IMR-90 (cell line): Measurements from ENCODE around the gene GPR33. TPM values are rescaled to one million over a fixed set of nuclear protein-coding genes. Genes with fewer than 3 reads are reported as not detected.

Experiments
- ATAC-seq: fragments of 200-7000 bp; cut with Tn5 transposase; 2 replicates; pipeline ENCODE4 v1.9.1; 2020; ENCODE audit warnings: low read depth, mild to moderate bottlenecking, moderate library complexity
- BruUV-seq: library from RNA; stranded (reverse); fragments of 400-500 nt; replicated peaks from 2 replicates; lab custom pipeline; 2021; lab: Mats Ljungman, UMichigan
- CTCF ChIA-PET: fragments of 300-600 bp; formaldehyde crosslinking; extraction: SDS; loops from one replicate; lab custom pipeline; 2021; ENCODE audit warnings: antibody characterized with exemption; lab: Yijun Ruan, JAX
- POLR2A ChIA-PET: fragments of 300-600 bp; sonication (Branson Sonifier 250); formaldehyde crosslinking; loops from one replicate; lab custom pipeline; 2022; ENCODE audit warnings: antibody characterized with exemption; ENCODE audit not compliant: unreplicated experiment; lab: Charles Lee
- DNase-seq: peaks from one replicate; pipeline ENCODE4 v3.0.0; 2013
- H2AFZ ChIP-seq: replicated peaks from 2 replicates; pipeline ENCODE3; 2013; ENCODE audit warnings: low read length, mild to moderate bottlenecking; ENCODE audit not compliant: poor library complexity
- H2AK5ac ChIP-seq: 2 replicates; pipeline ENCODE4 v1.6.1; 2013; ENCODE audit warnings: low read depth, low read length, inconsistent platforms
- H2AK9ac ChIP-seq: replicated peaks from 2 replicates; pipeline ENCODE3; 2013; ENCODE audit warnings: mild to moderate bottlenecking, low read depth, low read length, moderate library complexity; ENCODE audit not compliant: poor library complexity
- H2BK120ac ChIP-seq: 2 replicates; pipeline ENCODE4 v1.6.1; 2013; ENCODE audit warnings: low read depth, low read length, inconsistent platforms
- H2BK15ac ChIP-seq: 3 replicates; pipeline ENCODE4 v1.6.1; 2013; ENCODE audit warnings: low read depth, low read length, inconsistent platforms
- H2BK20ac ChIP-seq: 2 replicates; pipeline ENCODE4 v1.6.1; 2013; ENCODE audit warnings: low read depth, mild to moderate bottlenecking, inconsistent platforms, low read length, moderate library complexity
- H2BK5ac ChIP-seq: 2 replicates; pipeline ENCODE4 v1.6.1; 2013; ENCODE audit warnings: mild to moderate bottlenecking, low read depth, low read length, inconsistent platforms; ENCODE audit not compliant: poor library complexity, severe bottlenecking
- H3K14ac ChIP-seq: replicated peaks from 2 replicates; pipeline ENCODE4 v1.6.1; 2013; ENCODE audit warnings: low read depth, low read length, inconsistent platforms
- H3K18ac ChIP-seq: 2 replicates; pipeline ENCODE4 v1.6.1; 2013; ENCODE audit warnings: low read depth, low read length, control low read depth
- H3K23ac ChIP-seq: 2 replicates; pipeline ENCODE4 v1.6.1; 2013; ENCODE audit warnings: low read depth, low read length, inconsistent platforms
- H3K27ac ChIP-seq: 2 replicates; pipeline ENCODE4 v1.5.1; 2013; ENCODE audit warnings: mild to moderate bottlenecking, control low read depth, low read length; ENCODE audit not compliant: insufficient read depth
- H3K27me3 ChIP-seq: 2 replicates; pipeline ENCODE4 v1.6.1; 2013; ENCODE audit warnings: low read length; ENCODE audit not compliant: control insufficient read depth, insufficient read depth
- H3K36me3 ChIP-seq: 2 replicates; pipeline ENCODE4 v1.6.1; 2013; ENCODE audit warnings: low read length, mixed read lengths; ENCODE audit not compliant: control insufficient read depth, insufficient read depth
- H3K4ac ChIP-seq: 2 replicates; pipeline ENCODE4 v1.6.1; 2013; ENCODE audit warnings: low read depth, low read length, inconsistent platforms
- H3K4me1 ChIP-seq: 2 replicates; pipeline ENCODE4 v1.6.1; 2013; ENCODE audit warnings: low read length, mixed read lengths; ENCODE audit not compliant: control insufficient read depth, insufficient read depth
- H3K4me2 ChIP-seq: 2 replicates; pipeline ENCODE4 v1.6.1; 2013; ENCODE audit warnings: low read depth, mild to moderate bottlenecking, control low read depth, low read length, moderate library complexity
- H3K4me3 ChIP-seq: 2 replicates; pipeline ENCODE4 v1.5.1; 2013; ENCODE audit warnings: low read depth, mild to moderate bottlenecking, control low read depth, low read length, moderate library complexity; ENCODE audit not compliant: insufficient read depth
- H3K56ac ChIP-seq: 2 replicates; pipeline ENCODE4 v1.6.1; 2013; ENCODE audit warnings: low read length, inconsistent platforms; ENCODE audit not compliant: insufficient read depth; ENCODE audit errors: extremely low read depth
- H3K79me1 ChIP-seq, 2 experiments: 2 replicates each; pipeline ENCODE4 v1.6.1; 2013; ENCODE audit warnings: low read length in 2 of 2, inconsistent platforms in 1 of 2, low read depth in 1 of 2
- H3K9ac ChIP-seq: 2 replicates; pipeline ENCODE4 v1.6.1; 2013; ENCODE audit warnings: low read depth, low read length, control low read depth
- H3K9me1 ChIP-seq: 2 replicates; pipeline ENCODE4 v1.6.1; 2013; ENCODE audit warnings: low read length, inconsistent platforms; ENCODE audit not compliant: insufficient read depth
- H3K9me3 ChIP-seq: 2 replicates; pipeline ENCODE4 v1.6.1; 2013; ENCODE audit warnings: low read length; ENCODE audit not compliant: control insufficient read depth, insufficient read depth
- H4K20me1 ChIP-seq: 2 replicates; pipeline ENCODE4 v1.6.1; 2013; ENCODE audit warnings: low read length, inconsistent platforms; ENCODE audit not compliant: insufficient read depth
- H4K5ac ChIP-seq: 2 replicates; pipeline ENCODE4 v1.6.1; 2013; ENCODE audit warnings: mild to moderate bottlenecking, low read depth, low read length, control low read depth
- H4K8ac ChIP-seq, 2 experiments: 2 replicates each; pipeline ENCODE4 v1.6.1; 2013; ENCODE audit warnings: low read depth in 2 of 2, low read length in 2 of 2, control low read depth in 1 of 2, inconsistent platforms in 1 of 2
- H4K91ac ChIP-seq: 2 replicates; pipeline ENCODE4 v1.6.1; 2013; ENCODE audit warnings: low read depth, low read length, inconsistent platforms; ENCODE audit not compliant: insufficient read depth
- POLR2A ChIP-seq: IDR thresholded peaks from 2 replicates; pipeline ENCODE4 v1.6.1; 2012; ENCODE audit warnings: mild to moderate bottlenecking, low read depth, low read length
- WGBS, 2 experiments: methylation state at CpG; one replicate each; pipeline versions ENCODE4 v1.1.5 to v1.1.7; 2013; ENCODE audit warnings: missing lambda C conversion rate in 2 of 2; ENCODE audit not compliant: insufficient read length in 1 of 2; ENCODE audit errors: extremely low coverage in 2 of 2; 5-methylcytosine and 5-hydroxymethylcytosine counted together
- dilution Hi-C: fragments of 300-500 bp; cut with HindIII; formaldehyde crosslinking; loops from one replicate; pipeline ENCODE4 v1.14.3; 2018; ENCODE audit warnings: low sequenced_read_pairs; ENCODE audit not compliant: unreplicated experiment
- in situ Hi-C: fragments of 300-500 bp; cut with MboI; formaldehyde crosslinking; loops from 3 replicates; pipeline ENCODE4 v1.14.3; 2019; ENCODE audit warnings: low sequenced_read_pairs, inconsistent platforms, mixed read lengths
- intact Hi-C: fragments of 100-400 bp; cut with micrococcal nuclease; formaldehyde crosslinking; loops from 2 replicates; pipeline ENCODE4 v1.10.0; 2022
- polyA plus RNA-seq, 3 experiments: library from polyadenylated mRNA; depleted of rRNA; stranded (reverse); fragments of >200 nt; gene quantifications; 2 replicates each; pipeline ENCODE4 v1.2.3, GENCODE V29; 2012; ENCODE audit warnings: low replicate concordance in 1 of 3
- total RNA-seq: library from RNA; depleted of rRNA; stranded (reverse); fragments of >200 nt; gene quantifications from 2 replicates; pipeline ENCODE4 v1.2.3, GENCODE V29; 2012

Gene GPR33
- total and polyA plus RNA-seq, 2 of the 4 experiments (the other 2 are of a cell fraction) = not detected

DNA sequence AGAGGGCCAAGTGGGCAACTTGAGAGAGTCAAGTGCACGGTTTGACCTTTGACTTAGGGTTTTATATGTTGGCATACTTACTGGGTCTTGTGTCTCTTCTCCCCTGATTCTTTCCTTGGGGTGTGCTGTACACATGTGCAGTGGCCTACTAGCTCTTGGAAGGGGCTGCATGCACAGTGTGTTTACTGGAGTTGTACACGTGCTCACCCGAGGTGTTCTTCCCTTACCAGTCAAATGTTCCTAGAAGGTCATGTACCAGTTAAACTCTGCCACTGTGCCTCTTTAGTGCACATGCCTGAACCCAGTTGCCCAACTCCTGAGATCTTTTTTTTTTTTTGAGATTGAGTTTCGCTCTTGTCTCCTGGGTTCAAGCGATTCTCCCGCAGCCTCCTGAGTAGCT is 21.3 kb downstream of the GPR33 start:
- no peak overlapping the region for H4K5ac ChIP-seq

More for the DNA sequence above, 21.3 kb downstream of the GPR33 start:
- Histone ChIP-seq H3K36me3 (no peaks in the 10 kb centered on the region), H3K56ac (no peak overlapping the region), H4K20me1 (no peaks in the 10 kb centered on the region), H3K23ac (no peak overlapping the region), H2AFZ (no peak overlapping the region), H3K4ac (no peak overlapping the region), H4K91ac (no peak overlapping the region), H3K9ac (no peak overlapping the region), H3K79me1 (no peaks in the 10 kb centered on the region), H4K8ac (no peak overlapping the region), H2BK20ac (no peak overlapping the region), H3K4me1 (no peaks in the 10 kb centered on the region), H3K27me3 (no peaks in the 10 kb centered on the region; the same call in 1 of the 2 replicates), H3K27ac (no peak overlapping the region), H3K18ac (no peak overlapping the region), H3K14ac (no peak overlapping the region), H3K9me3 (no peaks in the 10 kb centered on the region), H2BK120ac (no peak overlapping the region), H2BK5ac (no peak overlapping the region), H3K4me2 (no peak overlapping the region), H2BK15ac (no peak overlapping the region), H3K9me1 (no peaks in the 10 kb centered on the region), H2AK9ac (peak overlapping the region; percentile 42), H2AK5ac (no peak overlapping the region), H3K4me3 (no peak overlapping the region)
- in situ Hi-C loops = no loop called here
- DNase-seq (no peak), ATAC-seq (no peak)
- dilution Hi-C loops = no loop called here
- no CpG with 5 or more reads among the region's 6 CpGs for WGBS, 2 experiments
- no TSS peak for BruUV-seq
- TF ChIP-seq POLR2A = no peak
- intact Hi-C loops = no loop called here
- ChIA-PET CTCF (no interaction called here), POLR2A (no interaction called here)
